Measurements from ENCODE around the gene MADCAM1.
"Not testable (repeated sequence)": the region's sequence is repeated elsewhere in the genome, so short reads cannot be mapped to it uniquely, and the experiment has no call there.

The MADCAM1 gene

DNA sequence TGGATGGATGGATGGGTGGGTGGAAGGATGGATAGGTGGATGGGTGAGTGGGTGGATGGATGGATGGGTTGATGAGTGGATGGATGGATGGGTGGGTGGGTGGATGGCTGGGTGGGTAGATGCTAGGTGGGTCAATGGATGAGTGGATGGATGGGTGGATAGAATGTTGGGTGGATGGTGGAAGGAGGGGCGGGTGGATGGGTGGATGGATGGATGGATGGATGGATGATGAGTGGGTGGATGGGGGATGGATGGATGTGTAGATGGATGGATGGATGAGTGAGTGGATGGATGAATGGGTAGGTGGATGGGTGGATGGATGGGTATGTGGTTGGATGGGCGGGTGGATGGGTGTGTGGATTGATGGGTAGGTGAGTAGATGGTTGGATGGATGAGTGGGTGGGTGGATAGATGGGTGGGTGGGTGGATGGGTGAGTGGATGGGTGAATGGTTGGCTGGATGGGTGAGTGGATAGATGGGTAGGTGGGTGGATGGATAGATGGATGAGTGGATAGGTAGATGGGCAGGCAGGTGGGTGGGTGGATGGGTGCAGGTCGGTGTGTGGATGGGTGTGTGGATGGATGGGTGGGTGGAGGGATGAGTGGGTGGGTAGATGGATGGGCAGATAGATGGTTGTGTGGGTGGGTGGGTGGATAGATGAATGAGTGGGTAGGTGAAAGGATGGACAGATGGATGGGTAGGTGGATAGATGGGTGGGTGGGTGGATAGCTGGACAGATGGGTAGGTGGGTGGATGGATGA, 31.1 kb upstream of the MADCAM1 start:
- DNase-seq, result no peak

GRCh38 chr19:467554-467953, 28.7 kb upstream of the MADCAM1 start:
- DNase-seq, result no peak

DNA sequence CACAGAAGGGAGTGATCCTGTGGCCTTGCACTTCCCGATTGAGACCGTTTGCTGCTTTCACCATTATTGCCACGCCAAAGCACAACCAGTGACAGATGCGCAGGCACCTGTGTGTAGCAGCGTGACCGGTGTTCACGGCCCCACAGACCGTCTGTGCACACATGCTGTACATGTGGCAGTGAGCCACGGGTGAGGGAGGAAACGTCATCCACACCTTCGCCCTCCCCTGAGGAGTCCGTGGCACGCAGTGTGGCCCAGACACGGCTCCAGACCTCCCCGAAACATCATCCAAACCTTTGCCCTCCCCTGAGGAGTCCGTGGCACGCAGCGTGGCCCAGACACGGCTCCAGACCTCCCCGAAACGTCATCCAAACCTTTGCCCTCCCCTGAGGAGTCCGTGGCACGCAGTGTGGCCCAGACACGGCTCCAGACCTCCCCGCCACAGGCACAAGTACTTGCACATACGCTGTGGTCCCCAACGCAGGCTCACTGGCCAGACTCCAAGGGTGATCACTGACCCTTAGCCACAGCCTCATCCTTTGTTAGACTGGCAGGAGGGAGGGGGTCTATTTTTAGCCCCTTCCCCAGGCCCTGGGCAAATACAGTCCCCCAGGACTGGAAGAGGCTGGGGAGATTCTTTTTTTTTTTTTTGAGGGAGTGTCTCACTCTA, 27.6 kb upstream of the MADCAM1 start:
- DNase-seq, result no peak

DNA sequence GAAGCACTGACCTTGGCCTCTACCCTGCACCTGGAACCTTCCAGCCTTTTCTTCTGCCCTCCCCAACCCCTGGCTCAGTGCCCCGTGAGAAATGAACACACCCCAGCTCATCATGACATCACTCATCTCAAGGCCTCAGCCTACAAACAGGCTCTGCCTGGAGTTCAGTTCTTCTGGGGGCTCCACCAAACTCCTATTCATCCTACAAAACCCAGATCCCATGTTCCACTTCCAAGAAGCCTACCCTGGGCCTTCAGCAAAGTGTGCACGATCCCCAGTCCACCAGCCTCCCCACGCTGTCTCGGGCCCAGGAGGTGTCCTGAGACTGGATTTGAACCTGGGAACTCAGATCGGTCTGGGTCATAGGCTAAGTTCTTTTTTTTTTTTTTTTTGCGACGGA, 26.5 kb upstream of the MADCAM1 start:
- no peak for DNase-seq

GRCh38 chr19:470701-471100, 25.6 kb upstream of the MADCAM1 start:
- DNase-seq, result no peak

- no peak for DNase-seq
Observed at GRCh38 chr19:472005-472858, 24.1 kb upstream of the MADCAM1 start.

DNA sequence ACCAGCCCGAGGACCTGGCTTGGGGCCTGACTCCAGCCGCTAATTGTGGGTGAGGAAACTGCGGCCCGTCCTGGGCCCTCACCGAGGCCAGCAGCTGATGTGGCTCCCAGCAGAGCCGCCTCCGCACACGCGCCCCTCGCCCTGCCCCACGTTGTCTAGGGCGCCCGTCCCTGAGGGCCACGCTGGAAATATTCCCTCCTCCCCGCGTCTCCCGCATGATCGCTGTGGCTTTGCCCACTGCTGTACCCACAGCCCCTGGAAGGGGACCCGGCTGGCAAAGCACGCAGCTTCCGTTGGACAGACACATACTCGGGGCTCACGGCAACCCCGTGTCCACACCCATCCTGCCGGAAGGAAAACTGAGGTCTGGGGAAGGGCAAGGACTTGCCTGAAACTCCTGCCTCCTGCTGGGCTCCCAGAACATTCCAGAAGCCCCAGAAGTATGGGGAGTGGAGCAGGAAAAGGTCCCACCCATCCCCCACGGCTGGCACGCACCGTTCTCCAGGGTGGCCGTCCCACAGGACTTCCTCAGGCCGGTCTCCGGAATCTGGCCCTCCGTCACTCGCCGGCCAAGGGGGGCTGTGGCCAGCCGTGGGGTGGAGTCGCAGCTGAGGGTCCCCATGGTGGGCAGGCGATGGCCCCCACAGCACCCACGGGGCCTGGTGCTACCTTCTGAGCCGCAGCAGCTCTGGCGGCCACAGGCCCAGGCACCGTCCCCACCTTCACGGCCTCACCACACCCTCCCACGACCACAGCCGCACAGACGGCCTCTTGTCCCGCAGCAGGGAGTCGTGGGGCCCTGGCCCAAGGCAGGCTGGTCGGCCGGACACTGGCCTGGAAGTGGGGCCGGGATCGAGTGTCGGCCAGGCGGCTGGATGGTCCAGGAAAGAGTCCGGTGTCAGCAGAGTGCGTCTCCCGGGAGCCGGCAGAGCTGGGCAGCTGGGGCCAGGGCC, 21.9 kb upstream of the MADCAM1 start:
- no peak for DNase-seq

DNA sequence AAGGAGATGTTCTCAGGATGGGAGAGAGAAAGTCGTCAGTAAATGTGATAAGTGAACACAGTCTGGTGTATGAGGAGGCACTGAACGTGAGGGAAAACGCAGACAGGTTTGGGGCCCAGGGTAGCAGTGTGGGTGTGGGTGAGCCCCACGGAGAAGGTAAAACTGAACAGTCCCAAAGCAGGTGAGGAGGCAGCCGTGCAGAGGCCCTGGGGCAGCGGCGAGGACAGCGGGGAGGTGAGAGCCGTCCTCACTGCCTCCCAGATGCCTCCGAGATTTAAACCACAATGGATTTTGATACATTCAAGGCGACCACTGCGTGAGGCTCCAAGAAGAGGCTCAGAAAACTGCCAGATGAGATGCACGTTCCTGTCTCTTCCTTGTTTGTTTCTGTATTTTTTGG, 20.9 kb upstream of the MADCAM1 start:
- no peak for DNase-seq

GRCh38 chr19:478236-478903, 17.9 kb upstream of the MADCAM1 start:
- DNase-seq, result no peak

- no peak for DNase-seq
Observed at GRCh38 chr19:478976-479375, 17.3 kb upstream of the MADCAM1 start.

- DNase-seq, result no peak
Observed at GRCh38 chr19:480016-480855, 16.1 kb upstream of the MADCAM1 start.

- DNase-seq, result not testable (repeated sequence)
Observed at GRCh38 chr19:481100-481499, 15.2 kb upstream of the MADCAM1 start.

DNA sequence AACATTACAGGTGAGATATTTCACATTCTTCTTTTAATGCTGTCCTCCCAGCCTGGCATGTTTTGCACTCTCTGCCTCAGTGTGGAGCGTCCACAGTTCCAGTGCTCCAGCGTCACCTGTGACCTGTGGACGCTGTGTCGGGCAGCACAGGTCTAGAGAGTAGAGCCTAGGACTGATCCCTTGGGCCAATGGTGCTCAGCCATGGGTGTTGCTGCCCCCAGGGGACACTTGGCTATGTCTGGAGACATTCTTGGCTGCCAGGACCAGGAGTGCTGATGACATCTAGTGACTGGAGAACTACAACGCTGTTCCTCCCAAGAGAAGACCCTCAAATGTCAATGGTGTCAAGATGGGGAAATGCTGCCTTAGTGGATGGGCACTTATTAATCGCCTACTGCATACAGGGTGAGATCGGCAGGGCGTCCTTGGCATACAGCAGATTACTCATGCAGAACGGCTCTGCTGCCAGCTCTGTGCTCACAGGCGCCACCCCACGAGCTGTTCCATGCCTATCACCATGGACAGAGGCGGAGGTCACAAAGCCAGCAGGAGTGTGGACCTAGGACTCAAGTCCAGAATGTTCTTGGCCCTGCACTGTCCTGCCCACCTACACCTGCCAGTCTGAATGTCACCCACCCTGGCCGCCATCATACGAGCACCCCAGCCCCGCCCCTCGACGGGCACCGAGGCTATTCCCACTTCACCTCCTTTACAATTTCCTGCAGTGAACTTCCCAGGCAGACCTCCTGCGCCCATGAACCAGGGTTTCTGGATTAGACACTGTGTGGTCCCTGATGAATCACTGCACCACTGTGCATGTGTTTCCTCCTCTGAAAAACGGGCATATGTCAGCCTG, 13.9 kb upstream of the MADCAM1 start:
- DNase-seq, result no peak

DNA sequence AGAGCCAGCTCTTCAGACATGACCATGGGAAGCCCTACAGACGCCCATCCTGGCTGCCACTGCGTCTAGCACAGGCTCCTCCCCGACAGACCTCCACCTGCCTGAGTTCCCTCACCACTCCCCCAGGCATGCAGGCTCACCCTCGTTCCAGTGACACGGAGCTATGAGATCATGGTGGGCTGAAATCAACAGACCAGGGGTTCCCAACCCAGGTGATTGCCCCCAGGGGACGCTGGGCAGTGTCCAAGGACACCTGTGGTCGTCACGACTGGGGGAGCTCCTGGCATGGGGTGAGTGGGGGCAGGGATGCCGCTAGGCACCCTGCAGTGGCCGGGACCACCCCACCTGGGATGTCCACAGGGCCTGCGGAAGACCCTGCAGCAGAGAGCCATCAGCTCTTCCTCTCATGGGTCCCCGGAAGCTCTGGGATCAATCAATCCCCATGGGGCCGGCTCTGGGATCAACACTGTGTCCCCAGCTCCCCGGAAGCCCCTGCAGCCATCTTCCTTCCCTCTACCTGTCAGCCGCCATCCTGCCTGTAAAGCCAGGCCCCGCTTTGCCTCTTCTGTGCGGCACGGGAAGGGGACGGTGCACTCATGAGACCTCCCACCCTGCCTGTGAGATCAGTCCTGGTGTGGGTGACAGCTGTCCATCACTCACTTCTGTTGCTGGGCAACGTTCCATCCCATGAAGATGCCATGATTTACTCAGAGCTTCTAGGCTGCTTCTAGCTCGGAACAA, 12.8 kb upstream of the MADCAM1 start:
- no peak for DNase-seq

DNA sequence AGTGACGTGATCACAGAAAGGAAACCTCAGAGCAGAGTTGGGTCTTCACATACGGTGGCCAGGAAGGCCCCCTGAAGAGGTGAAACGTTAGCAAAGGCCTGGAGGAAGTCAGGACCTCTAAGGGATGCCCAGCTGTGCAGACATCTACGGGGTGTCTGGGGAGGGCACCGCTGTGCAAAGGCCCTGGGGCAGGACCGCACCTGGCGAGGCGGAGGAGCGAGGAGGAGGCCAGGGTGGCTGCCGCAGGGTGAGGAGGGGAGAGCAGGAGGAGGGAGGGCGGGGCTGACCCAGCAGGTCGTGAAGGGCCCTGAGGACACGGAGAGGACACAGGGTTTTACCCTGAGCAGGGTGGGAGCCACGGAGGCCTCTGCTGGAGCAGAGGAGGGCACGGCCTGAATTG, 11.8 kb upstream of the MADCAM1 start:
- no peak for DNase-seq

DNA sequence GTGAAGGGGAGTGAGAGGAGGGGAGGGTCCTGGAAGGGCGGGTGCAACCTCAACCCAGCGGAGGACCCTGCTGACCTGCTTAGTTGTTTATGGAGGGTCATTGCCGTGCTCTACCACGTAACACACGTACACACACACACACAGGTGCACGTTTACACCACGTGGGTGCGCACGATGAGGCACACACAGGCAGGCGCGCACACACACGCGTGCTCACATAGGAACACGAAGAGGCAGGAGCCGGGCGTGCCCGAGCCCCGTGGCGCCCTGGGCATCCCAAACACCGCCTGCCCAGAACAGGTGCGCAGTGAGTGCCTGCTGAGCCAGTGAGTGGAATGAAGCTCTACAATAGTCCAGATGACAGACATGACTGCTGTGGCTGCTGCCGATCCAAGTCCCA, 11.2 kb upstream of the MADCAM1 start:
- no peak for DNase-seq

DNA sequence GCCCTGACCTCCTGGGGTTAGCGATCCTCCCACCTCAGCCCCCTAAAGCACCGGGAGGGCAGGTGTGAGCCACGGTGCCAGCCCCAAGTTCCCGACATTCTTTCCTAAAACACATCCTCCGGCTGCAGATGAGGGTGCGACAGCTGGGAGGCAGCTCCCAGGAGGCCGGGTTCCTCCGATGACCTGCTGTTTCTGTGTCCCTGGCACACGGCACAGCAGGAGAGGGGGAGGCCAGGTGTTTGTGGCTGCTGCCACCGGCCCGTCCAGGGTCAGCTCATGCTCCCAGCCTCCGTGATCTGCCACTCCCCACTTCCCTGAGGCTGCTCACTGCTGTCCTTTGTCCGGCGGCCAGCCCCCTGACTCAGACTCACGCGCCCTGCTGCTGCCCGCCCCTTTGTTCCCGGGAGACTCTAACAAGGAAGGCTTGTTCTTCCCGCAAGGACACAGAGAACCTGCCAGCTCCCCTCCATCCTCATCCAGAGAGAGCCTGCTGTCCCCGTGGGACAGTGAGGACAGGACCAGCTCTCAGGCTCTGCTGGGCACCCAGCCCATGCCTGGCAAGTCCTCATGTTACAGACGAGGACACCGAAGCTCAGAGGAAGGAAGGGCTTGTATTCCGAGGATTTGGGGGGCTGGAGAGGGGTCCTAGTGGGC, 10.6 kb upstream of the MADCAM1 start:
- DNase-seq, result no peak
